Stomach (tissue), 9 donors: ENCODE results near the gene FBXL5. TPM values are rescaled to one million over a fixed set of nuclear protein-coding genes. Genes with fewer than 3 reads are reported as not detected.

Experiments used
- DNase-seq, 2 donors: peaks; one replicate each; pipeline versions ENCODE4 v3.0.0 to v3.0.0-alpha.2; 2013 to 2019
- H3K27ac ChIP-seq, 5 donors: fragments of 200-600 bp in 4 of 5; sonication (generic) in 4 of 5; one replicate each; pipeline ENCODE4 v1.5.1; 2013 to 2019; ENCODE audit warnings: mild to moderate bottlenecking in 1 of 5, moderate library complexity in 1 of 5
- H3K27me3 ChIP-seq, 3 donors: fragments of 200-600 bp; sonication (generic); one replicate each; pipeline ENCODE4 v1.5.1; 2017 to 2019; ENCODE audit warnings: mixed run types in 1 of 3
- H3K36me3 ChIP-seq, 4 donors: fragments of 200-600 bp; sonication (generic); 1 replicate in 3 of 4; 2 replicates in 1 of 4; pipeline ENCODE4 v1.5.1; 2016 to 2019
- H3K4me1 ChIP-seq, 4 donors: fragments of 200-600 bp; sonication (generic); one replicate each; pipeline ENCODE4 v1.5.1; 2016 to 2019
- H3K4me3 ChIP-seq, 4 donors: fragments of 200-600 bp; sonication (generic) in 3 of 4; one replicate each; pipeline ENCODE4 v1.5.1; 2016 to 2019; ENCODE audit warnings: mild to moderate bottlenecking in 1 of 4
- H3K9me3 ChIP-seq, 4 donors: fragments of 200-600 bp; sonication (generic); one replicate each; pipeline ENCODE4 v1.5.1; 2016 to 2019
- EP300 ChIP-seq: sonication (generic); formaldehyde crosslinking; IDR thresholded peaks from one replicate; pipeline ENCODE4 v1.6.1; 2017; ENCODE audit warnings: antibody characterized with exemption
- POLR2A ChIP-seq, 4 donors: fragments of 450-650 bp; IDR thresholded peaks; one replicate each; pipeline ENCODE4 v1.6.1; 2016; ENCODE audit warnings: antibody characterized with exemption in 4 of 4, control low read depth in 2 of 4, mild to moderate bottlenecking in 1 of 4, moderate library complexity in 1 of 4
- POLR2AphosphoS5 ChIP-seq, 3 donors: sonication (generic); formaldehyde crosslinking; IDR thresholded peaks; one replicate each; pipeline ENCODE4 v1.6.1; 2016; ENCODE audit warnings: antibody characterized with exemption in 3 of 3
- WGBS, 5 donors: extraction: QIAGEN DNeasy Blood & Tissue Kit in 3 of 5; methylation state at CpG; one replicate each; pipeline versions ENCODE4 v1.1.5 to v1.1.7; 2013 to 2018; 5-methylcytosine and 5-hydroxymethylcytosine counted together
- intact Hi-C: fragments of 100-400 bp; cut with DNase I; formaldehyde crosslinking; loops from one replicate; pipeline ENCODE4 v1.15.1; 2023; ENCODE audit warnings: low total_unique reads
- polyA plus RNA-seq, 3 donors: library from polyadenylated mRNA; stranded (reverse); fragments of 200-250 nt; gene quantifications; one replicate each; pipeline ENCODE4 v1.2.3, GENCODE V29; 2013
- total RNA-seq, 5 donors: library from RNA; depleted of rRNA; stranded (reverse); fragments of >200 nt; gene quantifications; one replicate each; pipeline versions ENCODE4 v1.1.0 to v1.2.3, GENCODE V29; 2014 to 2016
- TF ChIP-seq, protein P1 (sequence below), 7 experiments: fragments of 450-650 bp in 4 of 7; fragments of 200-600 bp in 3 of 7; sonication (generic) in 3 of 7; IDR thresholded peaks; one replicate each; pipeline ENCODE4 v1.5.1; 2016 to 2019; ENCODE audit warnings: antibody characterized with exemption in 7 of 7, control low read depth in 2 of 7, mild to moderate bottlenecking in 1 of 7
- donor health status: healthy with polysubstance abuse.
- donor health status: Bipolar disorder and iron deficiency.
- donor health status: healthy.

Gene FBXL5
- total and polyA plus RNA-seq, 8 donors, result 15.6 to 196 (median 76.9) TPM

DNA sequence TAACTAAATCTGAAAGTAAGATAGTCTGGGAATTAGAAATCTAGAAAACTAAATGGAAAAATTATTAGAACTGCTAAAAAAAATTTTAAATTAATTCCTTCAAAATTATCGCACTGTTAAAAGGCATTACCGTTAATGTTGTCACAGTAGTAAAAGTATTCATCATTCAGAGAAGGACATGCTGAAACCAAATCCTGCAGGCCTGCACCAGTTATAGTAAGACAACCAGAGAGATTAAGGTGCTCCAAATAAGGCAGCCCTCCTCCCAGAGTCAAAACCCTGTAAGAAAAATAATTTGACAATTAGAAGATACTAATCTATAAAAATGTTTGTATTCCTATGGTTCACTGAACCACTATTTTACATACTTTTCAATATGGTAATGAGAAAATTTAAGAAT, 43.0 kb downstream of the FBXL5 start:
- Histone ChIP-seq H3K4me3 (no peak overlapping the region), H3K27ac (no peak overlapping the region), H3K27me3 (no peaks in the 10 kb centered on the region), H3K36me3 (peaks cover 0 to 34% (median 25%) of the 10 kb centered on the region in 4 donors), H3K9me3 (no peaks in the 10 kb centered on the region), H3K4me1 (peaks cover 0 to 19% (median 3%) of the 10 kb centered on the region in 4 donors)
- TF ChIP-seq POLR2AphosphoS5 (IDR thresholded peaks at IDR 0.05) (no peak), EP300 (no peak), POLR2A (IDR thresholded peaks at IDR 0.05) (no peak)
- TF ChIP-seq, protein P1, sequence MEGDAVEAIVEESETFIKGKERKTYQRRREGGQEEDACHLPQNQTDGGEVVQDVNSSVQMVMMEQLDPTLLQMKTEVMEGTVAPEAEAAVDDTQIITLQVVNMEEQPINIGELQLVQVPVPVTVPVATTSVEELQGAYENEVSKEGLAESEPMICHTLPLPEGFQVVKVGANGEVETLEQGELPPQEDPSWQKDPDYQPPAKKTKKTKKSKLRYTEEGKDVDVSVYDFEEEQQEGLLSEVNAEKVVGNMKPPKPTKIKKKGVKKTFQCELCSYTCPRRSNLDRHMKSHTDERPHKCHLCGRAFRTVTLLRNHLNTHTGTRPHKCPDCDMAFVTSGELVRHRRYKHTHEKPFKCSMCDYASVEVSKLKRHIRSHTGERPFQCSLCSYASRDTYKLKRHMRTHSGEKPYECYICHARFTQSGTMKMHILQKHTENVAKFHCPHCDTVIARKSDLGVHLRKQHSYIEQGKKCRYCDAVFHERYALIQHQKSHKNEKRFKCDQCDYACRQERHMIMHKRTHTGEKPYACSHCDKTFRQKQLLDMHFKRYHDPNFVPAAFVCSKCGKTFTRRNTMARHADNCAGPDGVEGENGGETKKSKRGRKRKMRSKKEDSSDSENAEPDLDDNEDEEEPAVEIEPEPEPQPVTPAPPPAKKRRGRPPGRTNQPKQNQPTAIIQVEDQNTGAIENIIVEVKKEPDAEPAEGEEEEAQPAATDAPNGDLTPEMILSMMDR (IDR thresholded peaks at IDR 0.05), result no peak
- 87 to 97% (median 96%) methylated on average over 2 of the region's 2 CpGs for WGBS, 5 donors
- DNase-seq, result no peak
- intact Hi-C loops, result no loop called here

DNA sequence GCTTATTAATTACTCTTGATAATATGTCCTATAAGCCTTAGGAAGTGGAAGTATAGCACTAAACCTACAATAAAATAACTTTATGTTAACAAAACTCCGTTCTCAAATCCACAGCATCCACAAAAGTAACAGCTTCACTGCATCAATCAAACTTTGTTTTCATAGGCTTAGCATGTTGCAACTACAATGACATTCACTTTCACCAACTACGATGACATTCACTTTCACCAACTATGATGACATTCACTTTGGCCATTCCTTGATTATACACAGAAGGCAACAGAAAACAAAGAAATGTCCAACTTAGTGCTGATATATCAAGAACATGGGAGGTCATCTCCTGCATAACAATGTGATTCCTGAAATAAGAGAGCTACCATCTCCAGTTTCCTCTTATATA, 44.3 kb downstream of the FBXL5 start:
- Histone ChIP-seq H3K9me3 (no peaks in the 10 kb centered on the region), H3K4me3 (no peak overlapping the region), H3K27ac (no peak overlapping the region), H3K4me1 (peaks cover 0 to 10% (median 3%) of the 10 kb centered on the region in 4 donors), H3K36me3 (peaks cover 0 to 27% (median 24%) of the 10 kb centered on the region in 4 donors), H3K27me3 (no peaks in the 10 kb centered on the region)
- TF ChIP-seq, protein P1 (IDR thresholded peaks at IDR 0.05), result no peak
- TF ChIP-seq EP300 (no peak), POLR2A (IDR thresholded peaks at IDR 0.05) (no peak), POLR2AphosphoS5 (IDR thresholded peaks at IDR 0.05) (peak in 1 of 3 donors; percentile 16)
- no peak for DNase-seq
- intact Hi-C loops, result no loop called here
- WGBS, 5 donors, result 68 to 83% (median 80%) methylated on average over 2 of the region's 2 CpGs

DNA sequence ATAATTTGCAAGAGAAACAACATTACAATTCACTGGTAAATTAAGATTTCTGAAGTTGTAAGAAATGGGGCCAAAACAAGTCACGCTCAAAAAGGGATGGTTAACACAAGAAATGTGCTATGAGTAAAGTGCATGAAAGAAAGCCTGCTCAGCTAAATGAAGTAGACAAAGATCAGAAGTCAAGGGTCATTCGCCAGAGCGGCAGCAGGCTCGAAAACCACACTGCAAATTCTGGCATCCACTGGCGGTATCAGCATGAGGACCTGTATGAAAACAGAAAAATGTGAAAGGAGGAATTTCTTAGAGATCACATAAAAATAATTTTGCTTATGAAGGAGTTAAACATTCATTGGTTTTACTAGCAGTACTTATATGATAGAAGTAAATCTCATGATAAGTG, 49.6 kb downstream of the FBXL5 start:
- no peak for TF ChIP-seq POLR2A (IDR thresholded peaks at IDR 0.05)
- no peak for TF ChIP-seq EP300
- TF ChIP-seq, protein P1 (IDR thresholded peaks at IDR 0.05), result no peak
- no peak for TF ChIP-seq POLR2AphosphoS5 (IDR thresholded peaks at IDR 0.05)
- no peaks in the 10 kb centered on the region for H3K9me3 ChIP-seq
- intact Hi-C loops, result no loop called here
- no peak for DNase-seq
- WGBS, 5 donors, result 91 to 98% (median 94%) methylated on average over 5 of the region's 5 CpGs
- no peak overlapping the region for H3K4me3 ChIP-seq
- H3K4me1 ChIP-seq, result peaks cover 0 to 5% (median 3%) of the 10 kb centered on the region in 4 donors
- peaks cover 0 to 54% (median 50%) of the 10 kb centered on the region in 4 donors for H3K36me3 ChIP-seq
- H3K27ac ChIP-seq, result no peak overlapping the region
- H3K27me3 ChIP-seq, result no peaks in the 10 kb centered on the region

DNA sequence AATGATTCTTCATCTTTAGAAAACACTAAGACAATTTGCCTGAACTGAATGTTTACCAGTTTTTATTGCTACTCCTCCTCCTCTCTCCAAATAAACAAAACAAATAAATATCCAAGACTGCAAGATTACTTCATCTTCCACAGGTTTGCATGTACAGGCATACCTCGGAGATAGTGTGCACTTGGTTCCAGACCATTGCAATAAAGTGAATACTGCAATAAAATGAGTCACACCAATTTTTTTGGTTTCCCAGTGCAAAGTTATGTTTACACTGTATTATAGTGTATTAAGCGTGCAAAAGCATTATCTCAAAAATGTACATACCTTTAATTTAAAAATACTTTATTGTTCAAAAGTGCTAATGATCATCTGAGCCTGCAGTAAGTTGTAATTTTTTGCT, 53.3 kb downstream of the FBXL5 start:
- Histone ChIP-seq H3K4me1 (peaks cover 0 to 16% (median 3%) of the 10 kb centered on the region in 4 donors), H3K9me3 (no peaks in the 10 kb centered on the region), H3K27me3 (no peaks in the 10 kb centered on the region), H3K27ac (no peak overlapping the region), H3K36me3 (peaks cover 0 to 65% (median 56%) of the 10 kb centered on the region in 4 donors), H3K4me3 (no peak overlapping the region)
- WGBS, 5 donors, result 82 to 94% (median 90%) methylated on average over 2 of the region's 2 CpGs
- intact Hi-C loops, result no loop called here
- no peak for TF ChIP-seq POLR2AphosphoS5 (IDR thresholded peaks at IDR 0.05)
- no peak for TF ChIP-seq POLR2A (IDR thresholded peaks at IDR 0.05)
- TF ChIP-seq EP300, result no peak
- TF ChIP-seq, protein P1 (IDR thresholded peaks at IDR 0.05), result no peak
- no peak for DNase-seq
